Keratinocyte (primary cell): ENCODE results near the gene RAB9A.

Experiments
- CTCF ChIP-seq, 3 experiments: IDR thresholded peaks in 1 of 3; conservative IDR thresholded peaks in 1 of 3; optimal IDR thresholded peaks in 1 of 3; 2 replicates in 2 of 3; 3 replicates in 1 of 3; pipeline versions ENCODE3 to v1.5.1; 2011; ENCODE audit warnings: low read length in 3 of 3, mild to moderate bottlenecking in 3 of 3, moderate library complexity in 2 of 3, control low read depth in 1 of 3, inconsistent platforms in 1 of 3; ENCODE audit not compliant: insufficient read depth in 2 of 3; ENCODE audit errors: extremely low read depth in 1 of 3
- EZH2 ChIP-seq: IDR thresholded peaks from one replicate; pipeline ENCODE4 v1.6.1; 2012; ENCODE audit warnings: inconsistent platforms, mild to moderate bottlenecking, low read length, moderate library complexity

GRCh38 chrX:13681595-13681994, 7.3 kb upstream of the RAB9A start:
- no peak for TF ChIP-seq EZH2
- no peak for TF ChIP-seq CTCF (optimal IDR thresholded peaks at IDR 0.05 in 1 of 3, IDR thresholded peaks at IDR 0.05 in 1 of 3, conservative IDR thresholded peaks at IDR 0.05 in 1 of 3; ENCODE audit: extremely low read depth in 1 of 3, insufficient read depth in 2 of 3, low read length in 3 of 3)
